KMS-11 (cell line): ENCODE measurements around the gene VWF.

Experiments
- H2AFZ ChIP-seq: fragments of 200-600 bp; sonication (generic); 2 replicates; pipeline ENCODE4 v1.6.1; 2016; ENCODE audit warnings: antibody characterized with exemption, mixed run types, low read depth
- H3K27ac ChIP-seq: fragments of 200-600 bp; sonication (generic); 2 replicates; pipeline ENCODE4 v1.6.1; 2016; ENCODE audit warnings: mild to moderate bottlenecking, mixed run types
- H3K27me3 ChIP-seq: fragments of 200-600 bp; sonication (generic); 2 replicates; pipeline ENCODE4 v1.6.1; 2017; ENCODE audit warnings: mild to moderate bottlenecking, low read depth, mixed run types, moderate library complexity; ENCODE audit not compliant: insufficient read depth
- H3K36me3 ChIP-seq: fragments of 200-600 bp; sonication (generic); 2 replicates; pipeline ENCODE4 v1.6.1; 2017; ENCODE audit warnings: mild to moderate bottlenecking, mixed run types; ENCODE audit not compliant: insufficient read depth
- H3K4me1 ChIP-seq: fragments of 200-600 bp; sonication (generic); 2 replicates; pipeline ENCODE4 v1.6.1; 2016; ENCODE audit warnings: mild to moderate bottlenecking, low read depth, mixed run types; ENCODE audit not compliant: poor library complexity, severe bottlenecking
- H3K4me2 ChIP-seq: fragments of 200-600 bp; sonication (generic); 2 replicates; pipeline ENCODE4 v1.7.0; 2016; ENCODE audit warnings: mild to moderate bottlenecking, mixed run types
- H3K4me3 ChIP-seq: fragments of 200-600 bp; sonication (generic); IDR thresholded peaks from 2 replicates; pipeline ENCODE4 v1.6.1; 2017; ENCODE audit warnings: low read depth, low read length, mixed read lengths; ENCODE audit not compliant: insufficient read depth
- H3K79me2 ChIP-seq: fragments of 200-600 bp; sonication (generic); 2 replicates; pipeline ENCODE4 v1.6.1; 2016; ENCODE audit warnings: low read depth, mixed run types; ENCODE audit not compliant: insufficient read depth
- H3K9ac ChIP-seq: fragments of 200-600 bp; sonication (generic); 2 replicates; pipeline ENCODE4 v1.6.1; 2016; ENCODE audit warnings: mild to moderate bottlenecking, mixed run types
- H4K20me1 ChIP-seq: fragments of 200-600 bp; sonication (generic); 2 replicates; pipeline ENCODE4 v1.6.1; 2016; ENCODE audit warnings: mild to moderate bottlenecking, mixed run types; ENCODE audit not compliant: insufficient read depth
- CTCF ChIP-seq: fragments of 200-600 bp; sonication (generic); conservative IDR thresholded peaks from 2 replicates; pipeline ENCODE4 v1.6.1; 2017; ENCODE audit warnings: low read depth, mild to moderate bottlenecking, antibody characterized with exemption, low read length, moderate library complexity, mixed read lengths

The VWF gene

GRCh38 chr12:6046511-6047180, 77.8 kb downstream of the VWF start:
- no peaks in the 10 kb centered on the region for H3K36me3 ChIP-seq
- no peaks in the 10 kb centered on the region for H3K4me1 ChIP-seq
- no peak overlapping the region for H3K9ac ChIP-seq
- no peaks in the 10 kb centered on the region for H3K27me3 ChIP-seq
- H3K4me3 ChIP-seq: no peak overlapping the region
- no peak for TF ChIP-seq CTCF
- H2AFZ ChIP-seq: no peak overlapping the region
- no peak overlapping the region for H3K27ac ChIP-seq
- no peaks in the 10 kb centered on the region for H3K79me2 ChIP-seq
- H3K4me2 ChIP-seq: no peak overlapping the region
- no peaks in the 10 kb centered on the region for H4K20me1 ChIP-seq

- no peaks in the 10 kb centered on the region for H3K27me3 ChIP-seq
- H3K4me3 ChIP-seq: no peak overlapping the region
- H3K4me1 ChIP-seq: no peaks in the 10 kb centered on the region
- H3K4me2 ChIP-seq: no peak overlapping the region
- no peaks in the 10 kb centered on the region for H3K79me2 ChIP-seq
- H3K9ac ChIP-seq: no peak overlapping the region
- no peak overlapping the region for H2AFZ ChIP-seq
- no peaks in the 10 kb centered on the region for H3K36me3 ChIP-seq
- no peak for TF ChIP-seq CTCF
- H4K20me1 ChIP-seq: no peaks in the 10 kb centered on the region
- no peak overlapping the region for H3K27ac ChIP-seq
Measured at GRCh38 chr12:6045438-6045837, 79.0 kb downstream of the VWF start.

- Histone ChIP-seq H3K4me2 (no peak overlapping the region), H2AFZ (no peak overlapping the region), H3K36me3 (no peaks in the 10 kb centered on the region), H3K27me3 (no peaks in the 10 kb centered on the region), H3K79me2 (no peaks in the 10 kb centered on the region), H3K9ac (no peak overlapping the region), H4K20me1 (no peaks in the 10 kb centered on the region), H3K27ac (no peak overlapping the region), H3K4me1 (no peaks in the 10 kb centered on the region), H3K4me3 (no peak overlapping the region)
- TF ChIP-seq CTCF: no peak
Measured at GRCh38 chr12:6044082-6044481, 80.4 kb downstream of the VWF start.

GRCh38 chr12:6042446-6042845, 82.0 kb downstream of the VWF start:
- Histone ChIP-seq H4K20me1 (no peaks in the 10 kb centered on the region), H3K4me1 (no peaks in the 10 kb centered on the region), H3K27ac (no peak overlapping the region), H3K36me3 (no peaks in the 10 kb centered on the region), H3K4me2 (no peak overlapping the region), H2AFZ (no peak overlapping the region), H3K27me3 (no peaks in the 10 kb centered on the region), H3K79me2 (no peaks in the 10 kb centered on the region), H3K9ac (no peak overlapping the region), H3K4me3 (no peak overlapping the region)
- TF ChIP-seq CTCF: no peak
